ENCODE measurements around the gene NNT.

NNT gene

DNA sequence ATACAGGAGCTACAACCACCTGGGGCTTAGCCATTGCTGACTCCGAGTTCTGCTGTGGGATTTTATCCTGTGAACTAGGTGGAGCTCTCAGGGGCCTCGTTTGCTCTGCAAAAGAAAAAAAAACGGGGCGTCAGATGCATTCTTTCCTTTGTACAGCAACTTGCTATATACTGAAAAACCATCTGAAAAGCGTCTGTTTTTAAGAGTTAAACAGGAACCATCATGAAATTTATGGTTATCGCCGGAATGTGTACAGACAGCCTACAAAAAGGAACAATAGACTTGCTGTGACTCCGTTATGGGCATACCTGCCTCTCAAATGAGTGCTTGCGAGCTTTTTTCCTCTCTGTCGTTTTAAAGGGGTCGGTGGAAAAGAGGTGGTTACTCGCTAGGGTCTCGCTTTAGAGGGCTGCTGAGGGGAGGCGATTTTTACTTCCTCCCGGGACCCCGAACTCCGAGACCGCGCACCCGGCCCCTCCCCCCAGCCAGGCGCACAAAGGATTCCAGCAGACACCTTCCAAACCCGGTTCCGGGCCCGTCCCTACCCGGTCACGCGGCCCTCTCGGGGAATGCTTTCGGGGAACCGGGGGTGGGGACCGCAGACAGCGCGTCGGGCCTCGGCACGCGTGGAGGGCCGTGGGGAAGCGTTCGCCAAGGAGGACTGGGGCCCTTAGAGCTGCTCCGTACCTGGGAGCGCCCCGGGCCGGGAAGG is 46.9 kb upstream of the NNT start:
- ATAC-seq = peak; percentile 49

DNA sequence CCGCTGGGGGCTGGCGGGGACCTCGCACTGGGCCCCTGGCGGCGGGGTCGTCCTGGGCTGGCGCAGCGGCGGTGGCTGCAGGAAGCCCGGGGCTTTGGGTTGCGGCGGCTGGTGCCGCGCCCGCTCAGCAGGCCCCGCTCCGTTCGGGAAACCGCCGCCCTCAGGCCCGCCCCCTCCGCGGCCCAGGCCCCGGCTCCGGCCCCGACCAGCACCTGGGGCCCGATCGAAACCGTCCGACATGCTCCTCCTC is 46.4 kb upstream of the NNT start:
- peak; percentile 89; the same call in 2 of the 3 replicates for ATAC-seq

More for the DNA sequence above, 46.9 kb upstream of the NNT start:
- TF ChIP-seq TOX (CRISPR knock-in tag; IDR thresholded peaks at IDR 0.05; ENCODE audit: borderline replicate concordance) (no peak), ZNF70 (CRISPR knock-in tag; IDR thresholded peaks at IDR 0.05) (peak; percentile 59; the same call in 1 of the 2 replicates)

DNA sequence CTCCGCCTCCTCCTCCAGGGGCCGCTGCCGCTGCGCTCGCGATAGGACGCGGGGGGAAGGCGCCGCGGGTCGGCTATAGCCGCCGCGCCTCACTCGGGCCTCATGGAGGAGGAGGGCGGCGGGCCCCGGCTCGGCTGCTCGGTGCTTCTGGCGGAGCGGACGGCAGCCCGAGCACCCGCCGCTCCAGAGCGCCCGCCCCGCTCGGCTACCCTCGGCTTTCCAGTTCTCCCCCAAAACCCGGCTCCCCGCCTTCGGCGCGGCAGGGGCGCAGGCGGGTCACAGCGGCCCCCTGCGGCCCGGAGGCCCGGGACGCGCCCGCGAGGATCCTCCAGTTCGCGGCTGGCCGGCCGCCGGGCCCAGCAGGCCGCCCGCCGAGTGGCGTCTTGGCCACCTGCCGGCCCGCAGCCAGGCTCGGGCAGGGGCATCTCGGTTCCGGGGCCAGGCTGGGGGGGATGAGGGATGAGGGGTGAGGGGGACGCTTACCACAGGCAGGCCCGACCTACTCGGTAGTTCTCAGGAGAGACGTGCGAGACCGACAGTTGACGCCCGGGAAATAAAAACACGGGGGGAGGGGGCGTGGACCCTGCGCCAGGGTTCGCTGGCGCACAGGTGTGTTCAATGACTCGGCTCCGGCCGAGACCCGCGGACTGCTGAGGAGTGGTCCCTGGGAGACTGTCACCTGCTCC is 46.0 kb upstream of the NNT start, which contains the start of gene PAIP1:
TSS of gene PAIP1 (minus strand) at position 221 of the 686 bp plus-strand sequence. CDS start 231 bp downstream, outside the sequence.
- ATAC-seq = peak; percentile 87
- TF ChIP-seq CSDC2 (CRISPR knock-in tag; IDR thresholded peaks at IDR 0.05) (0 out of 2 replicates have a peak, but pooled peaks have one; percentile 17), SNAI2 (CRISPR knock-in tag; IDR thresholded peaks at IDR 0.05) (peak; percentile 65; the same call in 1 of the 2 replicates), TOX (CRISPR knock-in tag; IDR thresholded peaks at IDR 0.05; ENCODE audit: borderline replicate concordance) (no peak), ESRRG (CRISPR knock-in tag; IDR thresholded peaks at IDR 0.05) (no peak), ZFP30 (CRISPR knock-in tag; IDR thresholded peaks at IDR 0.05) (no peak), TCF4 (CRISPR knock-in tag; IDR thresholded peaks at IDR 0.05; ENCODE audit: borderline replicate concordance) (no peak), ZFP3 (CRISPR knock-in tag; IDR thresholded peaks at IDR 0.05) (0 out of 2 replicates have a peak, but pooled peaks have one; percentile 32), ZNF8 (CRISPR knock-in tag; IDR thresholded peaks at IDR 0.05) (no peak), GLIS3 (CRISPR knock-in tag; IDR thresholded peaks at IDR 0.05) (peak; percentile 45; the same call in 1 of the 2 replicates), ISL1 (CRISPR knock-in tag; IDR thresholded peaks at IDR 0.05) (no peak), BACH2 (CRISPR knock-in tag; IDR thresholded peaks at IDR 0.05; ENCODE audit: borderline replicate concordance) (no peak), ARNTL (CRISPR knock-in tag; IDR thresholded peaks at IDR 0.05; ENCODE audit: borderline replicate concordance, low read depth) (no peak), OSR1 (CRISPR knock-in tag; IDR thresholded peaks at IDR 0.05) (no peak), ZC3H10 (CRISPR knock-in tag; IDR thresholded peaks at IDR 0.05) (no peak), ZNF70 (CRISPR knock-in tag; IDR thresholded peaks at IDR 0.05) (no peak), PPARA (CRISPR knock-in tag; IDR thresholded peaks at IDR 0.05; ENCODE audit: borderline replicate concordance) (no peak), ZNF565 (CRISPR knock-in tag; conservative IDR thresholded peaks at IDR 0.05; ENCODE audit: low read depth) (no peak), RARB (CRISPR knock-in tag; IDR thresholded peaks at IDR 0.05) (no peak)
- TF ChIP-seq, protein P1, sequence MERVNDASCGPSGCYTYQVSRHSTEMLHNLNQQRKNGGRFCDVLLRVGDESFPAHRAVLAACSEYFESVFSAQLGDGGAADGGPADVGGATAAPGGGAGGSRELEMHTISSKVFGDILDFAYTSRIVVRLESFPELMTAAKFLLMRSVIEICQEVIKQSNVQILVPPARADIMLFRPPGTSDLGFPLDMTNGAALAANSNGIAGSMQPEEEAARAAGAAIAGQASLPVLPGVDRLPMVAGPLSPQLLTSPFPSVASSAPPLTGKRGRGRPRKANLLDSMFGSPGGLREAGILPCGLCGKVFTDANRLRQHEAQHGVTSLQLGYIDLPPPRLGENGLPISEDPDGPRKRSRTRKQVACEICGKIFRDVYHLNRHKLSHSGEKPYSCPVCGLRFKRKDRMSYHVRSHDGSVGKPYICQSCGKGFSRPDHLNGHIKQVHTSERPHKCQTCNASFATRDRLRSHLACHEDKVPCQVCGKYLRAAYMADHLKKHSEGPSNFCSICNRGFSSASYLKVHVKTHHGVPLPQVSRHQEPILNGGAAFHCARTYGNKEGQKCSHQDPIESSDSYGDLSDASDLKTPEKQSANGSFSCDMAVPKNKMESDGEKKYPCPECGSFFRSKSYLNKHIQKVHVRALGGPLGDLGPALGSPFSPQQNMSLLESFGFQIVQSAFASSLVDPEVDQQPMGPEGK (CRISPR knock-in tag; IDR thresholded peaks at IDR 0.05; ENCODE audit: borderline replicate concordance) = no peak
- TF ChIP-seq, protein P2, sequence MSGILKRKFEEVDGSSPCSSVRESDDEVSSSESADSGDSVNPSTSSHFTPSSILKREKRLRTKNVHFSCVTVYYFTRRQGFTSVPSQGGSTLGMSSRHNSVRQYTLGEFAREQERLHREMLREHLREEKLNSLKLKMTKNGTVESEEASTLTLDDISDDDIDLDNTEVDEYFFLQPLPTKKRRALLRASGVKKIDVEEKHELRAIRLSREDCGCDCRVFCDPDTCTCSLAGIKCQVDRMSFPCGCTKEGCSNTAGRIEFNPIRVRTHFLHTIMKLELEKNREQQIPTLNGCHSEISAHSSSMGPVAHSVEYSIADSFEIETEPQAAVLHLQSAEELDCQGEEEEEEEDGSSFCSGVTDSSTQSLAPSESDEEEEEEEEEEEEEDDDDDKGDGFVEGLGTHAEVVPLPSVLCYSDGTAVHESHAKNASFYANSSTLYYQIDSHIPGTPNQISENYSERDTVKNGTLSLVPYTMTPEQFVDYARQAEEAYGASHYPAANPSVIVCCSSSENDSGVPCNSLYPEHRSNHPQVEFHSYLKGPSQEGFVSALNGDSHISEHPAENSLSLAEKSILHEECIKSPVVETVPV (CRISPR knock-in tag; IDR thresholded peaks at IDR 0.05) = no peak
- TF ChIP-seq, protein P3, sequence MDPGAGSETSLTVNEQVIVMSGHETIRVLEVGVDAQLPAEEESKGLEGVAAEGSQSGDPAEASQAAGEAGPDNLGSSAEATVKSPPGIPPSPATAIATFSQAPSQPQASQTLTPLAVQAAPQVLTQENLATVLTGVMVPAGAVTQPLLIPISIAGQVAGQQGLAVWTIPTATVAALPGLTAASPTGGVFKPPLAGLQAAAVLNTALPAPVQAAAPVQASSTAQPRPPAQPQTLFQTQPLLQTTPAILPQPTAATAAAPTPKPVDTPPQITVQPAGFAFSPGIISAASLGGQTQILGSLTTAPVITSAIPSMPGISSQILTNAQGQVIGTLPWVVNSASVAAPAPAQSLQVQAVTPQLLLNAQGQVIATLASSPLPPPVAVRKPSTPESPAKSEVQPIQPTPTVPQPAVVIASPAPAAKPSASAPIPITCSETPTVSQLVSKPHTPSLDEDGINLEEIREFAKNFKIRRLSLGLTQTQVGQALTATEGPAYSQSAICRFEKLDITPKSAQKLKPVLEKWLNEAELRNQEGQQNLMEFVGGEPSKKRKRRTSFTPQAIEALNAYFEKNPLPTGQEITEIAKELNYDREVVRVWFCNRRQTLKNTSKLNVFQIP (CRISPR knock-in tag; IDR thresholded peaks at IDR 0.05; ENCODE audit: borderline replicate concordance, low read depth) = no peak
- TF ChIP-seq, protein P4, sequence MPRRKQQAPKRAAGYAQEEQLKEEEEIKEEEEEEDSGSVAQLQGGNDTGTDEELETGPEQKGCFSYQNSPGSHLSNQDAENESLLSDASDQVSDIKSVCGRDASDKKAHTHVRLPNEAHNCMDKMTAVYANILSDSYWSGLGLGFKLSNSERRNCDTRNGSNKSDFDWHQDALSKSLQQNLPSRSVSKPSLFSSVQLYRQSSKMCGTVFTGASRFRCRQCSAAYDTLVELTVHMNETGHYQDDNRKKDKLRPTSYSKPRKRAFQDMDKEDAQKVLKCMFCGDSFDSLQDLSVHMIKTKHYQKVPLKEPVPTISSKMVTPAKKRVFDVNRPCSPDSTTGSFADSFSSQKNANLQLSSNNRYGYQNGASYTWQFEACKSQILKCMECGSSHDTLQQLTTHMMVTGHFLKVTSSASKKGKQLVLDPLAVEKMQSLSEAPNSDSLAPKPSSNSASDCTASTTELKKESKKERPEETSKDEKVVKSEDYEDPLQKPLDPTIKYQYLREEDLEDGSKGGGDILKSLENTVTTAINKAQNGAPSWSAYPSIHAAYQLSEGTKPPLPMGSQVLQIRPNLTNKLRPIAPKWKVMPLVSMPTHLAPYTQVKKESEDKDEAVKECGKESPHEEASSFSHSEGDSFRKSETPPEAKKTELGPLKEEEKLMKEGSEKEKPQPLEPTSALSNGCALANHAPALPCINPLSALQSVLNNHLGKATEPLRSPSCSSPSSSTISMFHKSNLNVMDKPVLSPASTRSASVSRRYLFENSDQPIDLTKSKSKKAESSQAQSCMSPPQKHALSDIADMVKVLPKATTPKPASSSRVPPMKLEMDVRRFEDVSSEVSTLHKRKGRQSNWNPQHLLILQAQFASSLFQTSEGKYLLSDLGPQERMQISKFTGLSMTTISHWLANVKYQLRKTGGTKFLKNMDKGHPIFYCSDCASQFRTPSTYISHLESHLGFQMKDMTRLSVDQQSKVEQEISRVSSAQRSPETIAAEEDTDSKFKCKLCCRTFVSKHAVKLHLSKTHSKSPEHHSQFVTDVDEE (CRISPR knock-in tag; IDR thresholded peaks at IDR 0.05) = no peak
- TF ChIP-seq, protein P5, sequence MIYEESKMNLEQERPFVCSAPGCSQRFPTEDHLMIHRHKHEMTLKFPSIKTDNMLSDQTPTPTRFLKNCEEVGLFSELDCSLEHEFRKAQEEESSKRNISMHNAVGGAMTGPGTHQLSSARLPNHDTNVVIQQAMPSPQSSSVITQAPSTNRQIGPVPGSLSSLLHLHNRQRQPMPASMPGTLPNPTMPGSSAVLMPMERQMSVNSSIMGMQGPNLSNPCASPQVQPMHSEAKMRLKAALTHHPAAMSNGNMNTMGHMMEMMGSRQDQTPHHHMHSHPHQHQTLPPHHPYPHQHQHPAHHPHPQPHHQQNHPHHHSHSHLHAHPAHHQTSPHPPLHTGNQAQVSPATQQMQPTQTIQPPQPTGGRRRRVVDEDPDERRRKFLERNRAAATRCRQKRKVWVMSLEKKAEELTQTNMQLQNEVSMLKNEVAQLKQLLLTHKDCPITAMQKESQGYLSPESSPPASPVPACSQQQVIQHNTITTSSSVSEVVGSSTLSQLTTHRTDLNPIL (CRISPR knock-in tag; IDR thresholded peaks at IDR 0.05; ENCODE audit: low read depth) = no peak
